GM19397 (cell line): ENCODE results near the gene MAP7.
"Not testable (repeated sequence)": the region's sequence is repeated elsewhere in the genome, so short reads cannot be mapped to it uniquely, and the experiment has no call there.

Source experiments
- ATAC-seq: cut with Tn5 transposase; IDR thresholded peaks from one replicate; pipeline ENCODE4 v1.9.1; 2021; ENCODE audit warnings: mild to moderate bottlenecking, moderate library complexity; ENCODE audit not compliant: unreplicated experiment

The MAP7 gene

DNA sequence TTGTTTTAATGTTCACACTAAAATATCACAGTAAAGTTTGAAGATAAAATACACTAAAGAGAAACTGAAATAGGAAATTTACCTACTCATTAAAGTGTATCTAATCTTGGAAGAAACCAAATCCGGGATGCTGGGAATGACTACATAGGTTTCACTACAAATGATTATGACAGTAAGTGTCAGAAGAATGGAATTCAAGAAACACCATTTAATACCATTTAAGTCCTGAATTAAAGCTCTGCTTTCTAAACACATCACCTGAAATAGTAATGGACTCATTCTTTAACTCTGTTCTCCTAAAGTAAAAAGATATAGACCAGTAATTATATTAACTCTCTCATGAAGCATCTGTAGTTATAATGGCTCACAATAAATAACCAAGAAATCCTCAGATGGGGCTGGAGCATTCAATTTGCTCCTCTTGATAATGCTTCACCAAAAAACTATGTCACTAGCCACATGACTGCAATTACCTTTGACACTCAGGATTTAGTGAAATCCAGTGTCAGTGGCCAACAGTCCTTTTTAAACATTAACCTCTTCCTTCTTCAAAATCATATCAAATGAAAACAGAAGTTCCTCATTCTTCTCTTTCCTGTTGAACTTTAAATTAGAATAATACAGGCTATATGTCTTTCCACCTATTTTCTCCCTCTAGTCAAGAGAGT lies 41.4 kb downstream of the MAP7 start:
- no peak for ATAC-seq

DNA sequence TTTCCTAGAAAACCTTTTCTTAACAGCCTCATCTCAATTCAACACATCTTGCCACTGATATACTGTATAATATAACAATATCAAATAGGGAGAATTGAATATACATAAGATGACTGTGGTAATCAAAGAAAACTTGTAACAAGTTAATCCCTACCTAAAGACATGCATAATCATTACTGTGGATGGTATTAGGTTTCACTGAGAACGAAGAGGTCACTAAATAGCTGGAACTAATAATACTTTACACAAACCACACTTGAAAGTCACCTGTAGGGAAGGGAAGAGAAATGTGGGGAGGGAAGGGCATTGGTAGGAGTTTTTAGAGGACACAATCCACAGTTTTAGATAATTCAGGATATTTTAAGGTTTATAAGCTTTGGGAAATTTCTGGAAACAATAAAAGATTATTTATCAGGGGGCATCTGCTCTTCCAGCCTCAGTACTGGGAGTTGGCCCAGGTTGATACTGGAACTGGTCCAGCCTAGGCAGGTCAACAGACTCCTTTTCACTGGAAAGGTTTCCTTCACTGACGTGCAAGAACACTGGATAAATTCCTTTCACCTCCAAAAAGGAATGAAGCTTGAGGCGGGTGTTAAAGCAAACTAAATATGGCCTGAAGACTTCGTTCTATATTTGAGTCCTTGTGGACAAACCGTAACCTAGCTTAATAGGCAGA lies 44.0 kb downstream of the MAP7 start:
- no peak for ATAC-seq

DNA sequence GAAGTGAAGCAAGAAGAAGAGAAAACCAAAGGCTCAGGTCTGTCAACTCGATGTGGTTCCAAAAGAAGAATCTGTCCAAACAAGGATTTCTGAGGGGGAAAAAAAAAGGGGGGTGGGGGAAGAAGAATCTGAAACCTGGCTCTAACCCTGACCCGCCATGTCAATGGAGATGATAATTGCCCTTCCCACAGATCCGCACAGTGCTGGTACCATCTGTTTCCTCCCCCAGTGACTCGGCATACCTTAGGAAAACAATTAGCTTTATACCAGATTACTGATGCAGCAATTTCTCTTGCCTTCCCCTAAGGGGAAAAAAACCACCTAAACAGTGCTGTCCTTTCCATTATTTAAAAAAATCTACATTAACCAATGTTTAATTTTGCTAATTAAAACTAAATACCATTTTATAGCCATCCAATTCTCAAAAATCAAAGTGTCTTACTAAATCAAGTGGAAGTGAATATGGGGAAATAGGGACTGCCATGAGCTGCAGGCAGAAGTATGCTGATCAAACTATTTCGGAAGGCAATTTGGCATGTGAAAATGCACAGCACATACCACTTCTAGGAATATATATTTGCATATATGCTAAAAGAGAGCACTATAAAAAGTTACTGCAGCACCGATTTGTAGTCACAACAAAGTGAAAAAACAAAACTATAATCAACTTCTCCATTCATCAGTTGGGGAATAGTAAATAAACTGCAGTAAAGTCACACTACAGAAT lies 46.8 kb downstream of the MAP7 start:
- no peak for ATAC-seq

DNA sequence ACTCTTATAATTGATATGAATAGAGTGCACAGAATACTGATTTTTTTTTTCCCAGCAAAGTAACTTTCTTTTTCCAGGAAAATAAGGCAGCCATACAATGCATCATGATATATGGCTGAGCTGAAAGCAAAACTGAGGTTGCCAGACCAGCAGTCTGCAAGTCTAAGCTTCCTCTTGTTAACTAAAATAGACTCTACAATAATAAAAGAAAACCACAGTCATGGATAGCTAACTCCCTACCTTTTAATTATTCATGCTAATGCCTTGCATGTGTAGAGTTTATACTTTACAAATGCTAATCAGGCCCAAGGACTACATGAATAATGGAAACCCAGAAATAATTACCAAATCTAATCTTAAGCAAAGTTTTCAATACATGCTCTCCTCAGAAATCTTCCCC lies 47.4 kb downstream of the MAP7 start:
- no peak for ATAC-seq

DNA sequence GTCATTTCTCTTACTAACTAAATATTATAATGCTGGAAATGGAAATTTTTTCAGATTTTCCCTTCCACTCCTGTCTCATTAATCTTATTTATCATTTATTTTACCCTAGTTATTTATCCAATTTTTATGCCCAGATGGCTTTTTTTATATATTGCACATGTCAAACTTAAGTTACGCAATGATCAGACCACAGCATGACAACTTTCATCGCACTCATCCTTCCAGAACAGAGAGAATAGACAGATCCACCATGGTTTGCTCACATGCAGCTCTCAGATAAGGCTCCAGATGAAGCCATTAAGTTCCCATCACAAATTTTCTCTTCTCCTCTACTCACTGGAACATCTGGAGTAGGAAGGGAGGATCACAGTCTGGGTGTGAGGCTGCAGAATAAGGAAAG lies 48.7 kb downstream of the MAP7 start:
- ATAC-seq = no peak

DNA sequence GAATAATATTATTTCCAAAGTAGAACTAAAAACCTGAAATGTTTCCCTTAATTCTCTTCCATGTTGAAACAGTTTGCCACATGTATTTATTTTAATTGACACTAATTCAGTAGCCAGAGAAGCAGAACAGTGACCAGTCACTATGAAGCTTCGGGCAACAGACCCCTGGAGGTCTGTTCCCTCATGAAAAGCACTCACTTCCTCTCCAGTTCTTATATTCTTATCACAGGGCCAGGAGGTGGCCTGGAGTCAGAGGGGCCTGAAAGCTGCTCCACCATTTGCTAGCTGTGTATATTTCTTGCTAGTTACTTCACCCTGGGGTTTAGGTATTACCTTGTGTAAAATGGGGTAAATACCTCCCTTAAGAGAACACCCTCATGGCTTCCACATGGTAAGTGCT lies 49.1 kb downstream of the MAP7 start:
- ATAC-seq = no peak

DNA sequence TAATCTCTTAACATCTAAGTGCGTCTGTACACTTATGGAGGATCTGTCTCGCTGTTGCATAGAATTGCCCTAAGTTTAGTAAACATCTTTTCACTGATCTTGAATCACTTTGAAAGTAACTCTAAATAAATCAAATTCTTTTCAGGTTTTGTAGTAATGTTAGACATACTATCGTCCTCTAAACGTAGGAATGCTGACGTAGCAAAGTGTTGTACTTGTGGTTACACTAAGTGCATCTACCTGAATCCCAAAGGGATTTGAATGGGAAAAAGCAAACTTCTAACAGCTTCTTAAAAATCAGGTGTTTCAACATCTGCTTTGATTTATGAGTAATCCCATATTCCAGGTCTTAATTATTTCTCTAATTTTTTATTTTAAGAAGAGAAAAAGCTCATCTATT lies 49.8 kb downstream of the MAP7 start:
- no peak for ATAC-seq

DNA sequence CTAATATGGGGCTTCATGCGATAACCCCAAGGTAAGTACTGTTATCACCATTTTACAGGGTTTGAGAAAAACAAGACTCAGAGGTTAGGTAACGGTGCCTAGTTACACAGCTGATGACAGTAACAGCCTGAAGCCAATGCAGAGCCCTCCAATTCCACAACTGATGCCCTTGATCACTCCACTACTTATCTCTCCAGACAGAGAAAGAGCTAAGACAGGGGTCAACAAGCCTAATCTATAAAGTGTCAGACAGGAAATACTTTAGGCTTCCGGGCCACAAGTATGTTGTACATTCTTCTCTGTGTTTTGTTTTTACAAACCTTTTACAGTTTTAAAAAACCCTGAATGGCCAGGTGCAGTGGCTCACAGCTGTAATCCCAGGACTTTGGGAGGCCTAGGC lies 50.9 kb downstream of the MAP7 start:
- ATAC-seq = no peak

DNA sequence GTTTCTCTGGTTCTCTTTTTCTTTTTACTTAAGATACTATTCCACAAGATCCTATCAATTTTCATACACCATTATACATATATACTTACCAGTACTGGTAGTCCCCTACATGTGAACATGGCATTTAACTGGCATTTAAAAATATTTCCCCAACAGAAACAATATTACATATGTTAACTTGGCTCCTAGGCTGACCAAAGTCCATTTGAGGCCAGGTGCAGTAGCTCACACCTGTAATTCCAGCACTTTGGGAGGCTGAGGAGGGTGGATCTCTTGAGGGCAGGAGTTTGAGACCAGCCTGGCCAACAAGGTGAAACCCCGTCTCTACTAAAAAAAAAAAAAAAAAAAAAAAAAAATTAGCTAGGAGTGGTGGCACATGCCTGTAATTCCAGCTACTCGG lies 53.8 kb downstream of the MAP7 start:
- ATAC-seq = not testable (repeated sequence)

DNA sequence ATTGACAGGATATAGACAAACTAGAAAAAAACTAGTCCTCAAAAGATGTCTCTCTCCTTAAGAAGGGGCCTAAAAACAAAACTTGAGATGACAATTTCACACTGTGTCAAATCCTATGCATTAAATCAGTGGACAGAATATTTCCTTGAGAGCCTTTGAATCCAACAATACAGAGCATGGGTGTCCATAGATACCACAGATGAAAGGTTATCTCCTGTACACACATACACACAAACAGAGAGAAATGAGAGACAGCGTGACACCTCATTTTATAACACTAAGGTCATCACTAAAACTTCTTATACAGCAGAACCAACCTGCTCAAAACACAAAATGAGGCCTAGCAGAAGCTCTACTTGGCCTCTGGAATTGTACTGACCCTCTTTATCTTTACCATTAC lies 55.5 kb downstream of the MAP7 start:
- ATAC-seq = no peak

DNA sequence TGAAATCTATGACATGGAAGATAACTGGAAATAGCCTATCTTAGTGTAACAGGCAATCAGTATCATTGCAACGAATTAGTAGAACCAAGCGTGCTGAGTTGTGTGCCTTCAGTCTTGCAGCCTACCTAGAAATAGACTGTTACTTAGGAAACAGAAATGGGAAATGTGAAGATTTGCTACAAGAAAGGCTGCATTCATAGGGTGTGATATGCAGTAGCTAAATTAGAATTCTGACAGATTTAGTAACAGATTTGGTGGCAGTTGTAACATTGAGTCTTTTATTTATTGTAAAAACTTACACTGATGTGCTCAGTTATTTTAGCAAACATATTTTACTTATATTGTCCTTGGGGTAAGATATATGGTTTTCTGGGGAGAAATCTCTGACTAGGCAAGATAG lies 56.2 kb downstream of the MAP7 start:
- no peak for ATAC-seq

DNA sequence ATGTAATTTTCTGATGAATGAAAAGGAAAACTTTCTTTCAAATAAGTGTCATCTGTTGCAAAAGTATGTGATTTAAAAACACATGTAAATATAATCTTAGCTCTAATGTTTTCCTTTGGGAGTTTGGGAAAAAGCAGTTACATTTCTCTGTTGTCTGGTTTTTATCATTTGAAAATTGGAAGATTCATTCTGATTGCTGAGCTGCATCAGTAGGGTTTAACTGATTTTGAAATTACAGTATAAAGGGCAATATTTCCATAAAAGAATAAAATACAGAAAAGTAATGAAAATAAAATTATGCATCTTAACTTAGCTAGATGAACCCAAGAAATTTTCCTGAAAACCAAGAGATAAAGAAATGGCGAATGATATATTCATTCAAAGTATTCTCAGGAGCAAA lies 57.8 kb downstream of the MAP7 start:
- ATAC-seq = no peak

DNA sequence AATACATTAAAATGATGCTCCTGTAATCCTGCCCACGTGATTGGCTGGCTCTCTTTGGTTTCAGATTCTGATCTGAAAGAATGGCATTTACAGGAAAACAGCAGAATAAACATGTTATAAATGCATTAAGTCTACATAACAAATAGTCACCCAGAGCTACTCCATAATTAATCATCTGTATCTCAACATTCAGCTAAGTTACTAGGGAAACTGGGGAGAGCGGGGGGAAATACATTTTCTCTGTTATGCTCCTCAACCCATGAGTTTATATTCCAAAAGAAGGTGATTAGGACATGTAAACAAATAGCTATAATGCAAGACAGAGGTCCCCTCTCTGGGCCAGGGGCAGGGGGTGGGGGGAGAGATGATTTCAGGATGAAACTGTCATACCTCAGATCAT lies 58.5 kb downstream of the MAP7 start:
- no peak for ATAC-seq

DNA sequence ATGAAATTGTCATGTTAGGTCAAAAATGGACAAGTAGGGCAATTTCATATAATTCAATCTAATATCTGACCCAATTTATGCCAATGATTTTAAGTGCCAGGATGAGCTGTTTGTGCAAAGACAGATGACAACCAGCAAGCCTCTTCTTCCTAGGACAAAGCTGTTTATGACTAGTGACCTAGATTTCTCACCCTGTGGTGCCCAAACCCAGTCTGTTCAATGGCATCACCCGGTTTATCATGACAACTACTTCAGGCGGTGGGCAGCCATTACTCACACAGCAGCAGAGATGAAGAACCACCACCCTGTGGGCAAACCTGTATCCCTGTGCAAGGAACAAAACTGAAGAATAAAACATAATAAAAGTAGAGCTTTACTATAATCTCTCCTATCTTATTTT lies 59.0 kb downstream of the MAP7 start:
- ATAC-seq = no peak

DNA sequence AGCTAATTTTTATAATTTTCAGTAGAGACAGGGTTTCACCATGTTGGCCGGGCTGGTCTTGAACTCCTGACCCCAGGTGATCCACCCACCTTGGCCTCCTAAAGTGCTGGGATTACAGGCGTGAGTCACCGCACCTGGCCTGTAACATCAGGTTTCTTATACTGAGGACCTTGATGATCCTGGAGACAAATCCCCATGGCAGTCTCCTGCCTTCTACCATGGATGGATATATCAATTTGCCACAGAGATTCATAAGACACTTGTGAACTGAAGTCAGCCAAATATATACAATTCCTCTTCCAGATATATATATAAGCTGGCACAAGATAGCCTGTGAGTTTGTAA lies 60.6 kb downstream of the MAP7 start:
- ATAC-seq = not testable (repeated sequence)

DNA sequence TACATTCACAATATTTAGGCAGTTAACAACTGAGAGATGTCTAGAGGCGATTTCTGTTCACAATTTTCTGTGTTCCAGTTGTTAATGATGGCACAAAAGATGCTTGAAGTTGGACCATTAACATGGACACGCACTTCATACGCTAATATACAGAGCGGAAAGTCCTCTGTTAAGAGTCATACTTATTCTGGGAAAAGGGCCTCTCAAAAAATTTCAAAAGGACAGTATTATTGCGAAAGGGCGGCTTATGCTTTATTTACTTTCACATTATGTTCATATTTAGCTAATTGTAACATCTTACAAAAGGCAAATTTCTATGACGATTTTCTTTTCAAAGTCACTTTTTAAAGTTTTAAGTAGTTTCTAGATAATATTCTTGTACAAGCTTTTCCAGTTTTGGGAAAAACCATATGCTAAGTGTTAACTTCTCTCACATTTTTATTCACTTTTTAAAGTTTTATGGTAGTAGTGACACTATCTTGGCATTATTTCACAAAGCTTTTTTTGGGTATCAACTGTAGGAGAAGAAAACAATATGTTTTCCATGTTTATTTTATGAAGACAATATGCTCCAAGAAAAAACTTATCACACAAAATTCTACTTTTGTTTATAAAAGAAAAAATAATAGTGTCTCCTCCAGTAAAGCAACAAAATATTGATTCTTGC lies 62.3 kb downstream of the MAP7 start:
- no peak for ATAC-seq

DNA sequence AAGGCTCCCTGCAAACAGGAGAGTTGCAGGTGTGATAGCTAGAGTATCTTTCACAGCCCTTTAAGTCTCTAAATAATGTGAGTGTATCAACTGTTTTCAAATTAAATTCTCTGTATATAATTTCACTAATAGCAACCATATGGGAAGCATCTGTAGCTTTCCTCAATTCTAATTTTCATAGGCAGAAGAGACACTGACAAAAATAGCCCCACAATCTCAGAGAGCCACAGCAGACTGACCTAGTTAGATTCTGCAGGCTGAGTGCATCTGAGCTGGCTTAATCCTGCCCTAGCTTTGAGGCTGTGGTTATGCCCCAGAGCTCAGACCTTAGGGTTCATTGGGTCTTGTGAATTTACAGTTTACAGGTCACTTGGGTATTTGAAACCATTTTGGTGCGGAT lies 63.9 kb downstream of the MAP7 start:
- ATAC-seq = no peak

DNA sequence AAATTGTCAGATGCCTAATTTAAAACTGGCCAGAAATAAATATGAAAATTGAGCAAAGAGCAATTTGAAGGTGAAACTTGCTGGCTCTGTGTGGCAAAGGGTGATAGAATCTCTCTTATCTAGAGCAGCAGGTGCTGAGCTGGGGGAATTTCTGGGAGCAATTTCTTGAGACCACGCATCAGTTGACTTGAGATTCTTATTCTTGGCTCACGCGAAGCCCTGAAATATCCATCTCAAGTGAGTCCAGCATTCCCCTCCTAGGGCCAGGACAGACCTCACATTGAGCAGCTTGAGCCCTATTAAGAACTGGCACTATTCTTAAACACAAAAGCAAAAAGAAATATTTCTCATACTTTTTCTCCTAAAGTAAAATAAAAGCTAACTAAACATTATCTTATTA lies 66.3 kb downstream of the MAP7 start:
- no peak for ATAC-seq

DNA sequence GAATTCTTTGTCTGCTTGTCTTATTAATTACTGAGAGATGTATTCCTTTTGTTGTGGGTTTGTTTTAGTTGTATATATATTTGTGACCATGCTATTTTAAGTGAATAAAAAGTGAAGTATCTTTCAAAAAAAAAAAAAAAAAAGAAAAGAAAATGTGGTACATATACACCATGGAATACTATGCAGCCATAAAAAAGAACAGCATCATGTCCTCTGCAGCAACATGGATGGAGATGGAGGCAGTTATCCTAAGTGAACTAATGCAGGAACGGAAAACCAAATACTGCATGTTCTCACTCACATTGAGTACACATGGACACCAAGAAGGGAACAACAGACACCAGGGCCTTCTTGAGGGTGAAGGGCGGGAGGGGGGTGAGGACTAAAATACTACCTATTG lies 67.2 kb downstream of the MAP7 start:
- ATAC-seq = not testable (repeated sequence)

DNA sequence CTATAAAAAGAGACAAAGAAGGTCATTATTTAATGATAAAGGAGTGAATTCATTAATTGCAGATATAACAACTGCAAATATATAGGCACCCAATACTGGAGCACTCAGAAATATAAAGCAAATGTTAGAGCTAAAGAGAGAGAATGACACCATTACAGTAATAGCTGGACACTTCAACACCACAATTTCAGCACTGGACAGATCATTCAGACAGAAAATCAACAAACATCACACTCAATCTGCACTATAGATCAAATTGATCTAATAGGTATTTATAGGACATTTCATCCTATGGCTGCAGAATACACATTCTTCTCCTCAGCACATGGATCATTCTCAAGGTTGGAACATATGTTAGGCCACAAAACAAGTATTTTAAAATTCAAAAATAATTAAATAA lies 72.7 kb downstream of the MAP7 start:
- no peak for ATAC-seq

DNA sequence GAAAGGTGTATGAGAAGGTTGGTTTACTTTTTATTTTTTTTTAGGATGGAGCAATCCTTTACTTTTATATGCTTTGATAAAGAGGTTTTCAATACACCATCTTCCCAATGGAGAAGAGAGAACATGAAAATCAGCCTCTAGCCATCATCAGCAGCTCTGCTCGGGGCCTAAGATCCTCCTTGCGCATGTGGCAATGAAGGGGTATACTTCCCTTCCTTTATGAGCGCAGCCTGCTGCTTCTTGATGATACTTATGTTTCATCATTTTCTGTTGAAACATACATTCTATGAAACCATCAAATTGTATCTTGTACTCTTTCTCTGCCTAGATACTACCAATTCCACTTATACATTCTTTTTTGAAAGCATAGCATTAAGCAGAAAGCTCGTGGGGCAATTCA lies 74.5 kb downstream of the MAP7 start:
- no peak for ATAC-seq

DNA sequence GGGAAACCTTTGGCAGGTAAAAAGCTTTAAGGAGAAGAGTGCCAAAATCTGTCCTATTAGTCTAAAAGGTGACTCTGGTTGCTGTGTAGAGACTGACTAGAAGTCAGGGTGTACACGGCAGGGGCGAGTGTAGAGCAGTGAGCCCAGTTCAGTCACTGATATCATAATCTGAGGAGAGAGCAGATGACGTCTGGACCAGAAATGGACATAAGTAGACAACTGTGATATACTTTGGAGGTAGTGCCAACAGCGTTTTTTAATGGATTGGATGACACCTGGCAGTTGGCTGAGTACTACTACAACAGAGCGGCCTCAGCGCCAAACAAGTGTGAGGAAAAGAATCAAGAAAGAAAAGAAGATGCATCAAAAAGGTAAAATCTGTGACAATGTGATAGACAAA lies 76.0 kb downstream of the MAP7 start:
- ATAC-seq = no peak
